HG03045 (cell line): Measurements from ENCODE around the gene AIFM3.

Source experiments
- ATAC-seq: cut with Tn5 transposase; IDR thresholded peaks from one replicate; pipeline ENCODE4 v1.9.1; 2021; ENCODE audit warnings: mild to moderate bottlenecking, moderate library complexity; ENCODE audit not compliant: unreplicated experiment

Gene AIFM3

DNA sequence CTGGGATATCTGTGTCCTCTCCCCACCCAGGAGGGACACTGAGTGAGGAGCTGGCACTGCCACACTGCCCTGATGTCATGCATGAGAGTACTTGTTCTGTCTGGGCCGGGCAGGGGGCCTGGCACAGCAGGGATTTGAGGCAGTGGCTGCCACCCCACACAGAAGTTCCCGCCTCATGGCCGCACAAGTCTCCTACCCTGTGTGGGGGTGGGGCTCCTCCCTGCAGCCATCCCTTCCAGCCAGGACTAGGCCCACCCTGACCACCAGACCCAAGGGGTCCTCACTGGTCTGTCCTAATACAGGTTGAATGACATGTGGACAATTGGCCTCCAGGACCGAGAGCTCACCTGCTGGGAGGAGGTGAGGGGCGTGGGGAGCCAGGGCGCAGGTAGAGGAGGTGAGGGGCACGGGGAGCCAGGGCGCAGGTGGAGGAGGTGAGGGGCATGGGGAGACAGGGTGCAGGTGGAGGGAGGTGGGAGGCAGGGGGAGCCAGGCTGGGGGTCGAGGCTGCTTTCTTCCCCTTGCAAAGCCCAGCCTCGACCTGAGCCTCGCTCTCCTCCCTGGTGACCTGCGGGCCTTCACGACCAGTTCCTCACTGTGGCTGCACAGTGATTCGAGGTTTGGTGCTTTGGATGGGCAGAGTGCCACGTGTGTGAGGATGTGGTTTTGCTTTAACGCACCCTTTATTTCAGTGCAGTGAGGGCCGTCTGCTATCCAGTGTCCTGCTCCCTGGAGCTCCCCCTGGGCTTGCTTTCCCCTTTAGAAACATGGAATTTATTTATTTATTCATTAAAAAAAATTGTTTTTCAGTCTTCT is 22.5 kb downstream of the AIFM3 start:
- no peak for ATAC-seq

DNA sequence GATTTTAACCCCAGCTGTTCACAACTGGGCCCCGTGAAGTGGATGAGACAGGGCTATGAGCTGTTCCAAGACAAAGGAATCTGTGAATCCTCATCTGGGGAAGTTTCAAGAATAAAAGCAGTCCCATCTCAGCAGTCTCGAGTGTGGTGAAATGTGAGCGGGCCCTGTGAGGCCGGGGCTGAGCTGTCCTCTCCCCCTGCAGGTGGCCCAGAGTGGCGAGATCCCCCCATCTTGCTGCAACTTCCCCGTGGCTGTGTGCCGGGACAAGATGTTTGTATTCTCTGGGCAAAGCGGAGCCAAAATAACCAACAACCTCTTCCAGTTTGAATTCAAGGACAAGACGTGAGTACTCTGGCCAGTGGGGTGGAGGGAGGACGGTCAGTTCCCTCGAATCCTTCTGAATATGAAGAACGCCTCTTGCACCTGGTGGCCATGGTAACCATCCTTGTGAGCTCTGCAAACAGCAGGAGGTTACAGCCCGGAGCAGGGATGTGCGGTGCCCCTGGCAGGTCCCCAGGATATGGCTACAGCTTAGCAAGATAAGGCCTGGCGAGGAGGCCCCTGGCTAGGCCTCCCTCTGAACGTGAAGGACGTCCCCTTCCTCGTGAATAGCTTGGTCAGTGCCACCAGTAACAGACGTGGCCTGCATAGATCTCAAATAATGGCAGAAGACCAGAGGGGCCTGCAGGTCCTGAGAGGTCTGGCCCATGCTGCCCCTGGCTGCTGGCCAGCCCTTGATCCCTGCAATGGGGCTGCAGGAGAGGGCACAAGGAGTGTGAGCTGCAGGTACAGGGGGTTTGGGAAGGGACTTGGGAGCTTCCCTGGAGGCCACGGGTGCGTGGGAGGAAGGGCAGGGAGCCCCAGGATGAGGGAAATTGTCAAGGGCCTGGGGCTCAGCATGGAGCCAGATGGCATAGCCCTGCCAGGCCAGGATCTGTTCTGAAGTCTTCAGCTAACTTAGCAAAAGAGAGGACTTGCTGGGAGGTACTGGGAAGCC is 23.4 kb downstream of the AIFM3 start:
- no peak for ATAC-seq

DNA sequence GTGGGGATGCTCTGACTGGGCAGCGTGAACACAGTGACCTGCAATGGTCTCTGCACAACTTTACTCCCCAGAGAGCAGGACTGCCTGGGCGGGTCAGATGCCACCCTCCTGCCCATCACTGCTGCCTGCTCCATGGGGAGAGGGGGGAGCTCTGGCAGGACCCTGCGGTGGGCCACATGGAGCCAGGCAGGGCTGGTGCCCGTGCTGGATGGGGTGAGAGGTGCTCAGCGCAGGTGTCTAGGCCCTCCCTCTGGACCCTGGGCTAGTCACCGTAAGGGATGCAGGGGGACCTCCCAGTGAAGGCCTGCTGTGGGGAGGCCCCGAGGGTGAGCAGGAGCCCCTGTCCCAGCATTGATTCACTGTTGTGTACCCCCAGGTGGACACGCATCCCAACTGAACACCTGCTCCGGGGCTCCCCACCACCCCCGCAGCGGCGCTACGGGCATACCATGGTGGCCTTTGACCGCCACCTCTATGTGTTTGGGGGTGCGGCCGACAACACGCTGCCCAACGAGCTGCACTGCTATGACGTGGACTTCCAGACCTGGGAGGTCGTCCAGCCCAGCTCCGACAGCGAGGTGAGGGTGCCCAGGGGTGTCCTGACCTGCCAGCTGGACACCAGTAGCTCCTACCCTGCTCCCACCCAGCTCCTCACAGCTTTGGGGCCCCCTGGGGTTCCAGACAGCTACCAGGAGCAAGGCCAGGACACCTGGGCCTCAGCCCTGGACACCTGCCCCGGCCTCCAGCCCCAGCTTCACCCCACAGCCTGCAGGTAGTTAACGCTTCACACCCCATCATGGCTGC is 24.4 kb downstream of the AIFM3 start:
- no peak for ATAC-seq

DNA sequence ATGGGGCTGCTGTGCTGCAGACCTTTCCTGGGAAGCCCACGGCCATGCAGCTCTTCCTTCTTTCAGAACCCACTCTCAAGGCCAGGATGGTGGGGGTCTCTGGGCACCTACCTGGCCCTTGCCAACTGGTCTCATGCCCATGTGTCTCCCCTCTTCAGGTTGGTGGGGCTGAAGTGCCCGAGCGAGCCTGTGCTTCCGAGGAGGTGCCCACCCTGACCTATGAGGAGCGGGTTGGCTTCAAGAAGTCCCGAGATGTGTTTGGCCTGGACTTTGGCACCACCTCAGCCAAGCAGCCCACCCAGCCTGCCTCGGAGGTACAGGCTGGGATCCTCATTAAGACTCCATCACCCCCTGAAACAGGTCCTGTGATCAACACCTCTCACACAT is 25.0 kb downstream of the AIFM3 start:
- no peak for ATAC-seq

DNA sequence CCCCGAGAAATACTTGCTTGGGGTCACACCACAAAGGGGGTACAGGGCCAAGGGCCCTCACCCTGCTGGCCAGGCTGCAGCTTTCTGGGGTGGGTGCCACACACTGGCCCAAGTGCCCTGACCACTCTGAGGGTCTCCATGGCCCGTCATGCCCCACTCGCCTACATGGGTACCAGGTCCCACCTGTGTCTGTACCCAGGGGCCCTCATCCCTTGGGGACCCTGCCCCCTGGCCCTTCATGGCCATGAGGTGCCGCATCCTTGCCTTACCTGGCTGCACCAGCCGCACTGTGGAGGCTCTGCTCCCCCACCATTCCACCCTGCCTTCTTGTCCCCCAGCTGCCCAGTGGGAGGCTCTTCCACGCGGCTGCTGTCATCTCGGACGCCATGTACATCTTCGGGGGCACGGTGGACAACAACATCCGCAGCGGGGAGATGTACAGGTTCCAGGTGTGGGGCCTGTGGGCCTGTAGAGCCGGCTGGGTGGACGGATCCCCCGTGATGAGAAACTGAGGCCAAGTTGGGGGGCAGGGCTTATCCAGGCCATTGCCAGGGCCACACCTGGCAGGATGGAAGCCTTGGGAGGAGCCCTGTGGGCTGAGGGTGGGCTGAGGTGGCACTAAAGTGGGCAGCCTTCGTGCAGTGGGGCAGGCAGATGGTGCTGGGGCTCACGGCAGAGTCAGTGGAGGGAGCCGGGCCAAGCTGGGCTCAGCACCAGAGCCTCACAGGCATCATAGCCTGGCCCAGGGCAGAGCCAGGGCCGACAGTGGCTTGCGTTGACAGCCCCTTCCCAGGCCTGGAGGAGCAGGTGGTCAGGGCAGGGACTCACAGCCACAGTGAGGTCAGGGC is 25.6 kb downstream of the AIFM3 start:
- ATAC-seq: no peak

DNA sequence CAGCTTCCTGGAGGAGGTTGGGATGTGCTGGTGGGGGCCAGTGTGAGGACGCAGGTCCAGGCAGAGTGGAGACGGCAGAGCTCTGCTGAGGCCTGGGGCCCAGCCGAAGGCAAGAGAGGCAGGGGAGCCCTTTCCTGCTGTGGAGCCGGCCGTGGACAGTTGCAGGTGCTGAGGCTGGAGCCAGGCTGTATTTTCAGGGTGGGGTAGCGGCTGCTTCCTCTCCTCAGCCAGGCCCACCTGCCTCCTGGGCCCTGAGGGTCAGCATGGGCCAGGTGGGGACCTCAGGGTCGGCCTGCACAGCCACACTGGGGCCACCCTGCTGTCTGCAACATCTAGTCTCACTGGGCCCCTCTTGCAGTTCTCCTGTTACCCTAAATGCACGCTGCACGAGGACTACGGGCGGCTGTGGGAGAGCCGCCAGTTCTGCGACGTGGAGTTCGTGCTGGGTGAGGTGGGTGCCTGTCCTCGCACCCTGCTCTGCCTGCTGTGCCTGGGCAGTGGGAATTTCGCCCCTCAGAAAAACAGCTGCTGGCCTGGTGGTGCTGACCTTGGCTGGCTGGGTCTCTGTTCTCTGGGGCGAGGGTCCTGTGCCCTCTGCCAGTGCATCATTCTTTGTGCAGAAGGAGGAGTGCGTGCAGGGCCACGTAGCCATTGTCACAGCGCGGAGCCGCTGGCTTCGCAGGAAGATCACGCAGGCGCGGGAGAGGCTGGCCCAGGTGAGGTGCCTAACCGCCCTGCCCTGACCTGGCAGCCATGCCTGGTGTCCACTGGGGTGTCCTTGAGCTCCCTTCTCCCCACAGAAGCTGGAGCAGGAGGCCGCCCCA is 26.5 kb downstream of the AIFM3 start:
- no peak for ATAC-seq

DNA sequence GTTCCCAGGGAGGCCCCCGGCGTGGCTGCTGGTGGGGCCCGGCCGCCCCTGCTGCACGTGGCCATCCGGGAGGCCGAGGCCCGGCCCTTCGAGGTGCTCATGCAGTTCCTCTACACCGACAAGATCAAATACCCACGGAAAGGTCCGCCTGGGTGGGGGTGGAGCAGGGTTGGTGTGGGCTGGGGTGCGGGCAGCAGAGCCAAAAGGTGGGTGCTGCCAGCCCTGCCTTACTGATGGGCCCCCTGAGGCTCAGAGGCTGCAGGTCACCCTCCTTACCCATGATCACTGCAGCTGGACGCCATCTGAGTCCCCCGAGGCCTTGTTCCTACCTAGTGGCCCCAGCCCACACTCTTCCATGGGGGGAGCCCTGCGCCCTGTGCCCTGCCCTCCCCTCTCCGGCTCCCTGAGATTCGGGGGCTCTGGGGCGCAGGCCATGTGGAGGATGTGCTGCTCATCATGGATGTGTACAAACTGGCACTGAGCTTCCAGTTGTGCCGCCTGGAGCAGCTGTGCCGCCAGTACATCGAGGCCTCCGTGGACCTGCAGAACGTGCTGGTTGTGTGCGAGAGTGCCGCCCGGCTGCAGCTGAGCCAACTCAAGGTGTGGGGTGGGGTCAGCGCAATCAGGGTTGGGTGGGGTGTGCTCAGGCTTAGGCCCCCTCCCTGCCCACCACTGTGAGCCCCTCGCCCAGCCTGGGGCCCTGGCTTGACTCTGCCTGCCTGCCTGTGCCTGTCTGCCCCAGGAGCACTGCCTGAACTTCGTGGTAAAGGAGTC is 27.3 kb downstream of the AIFM3 start:
- ATAC-seq: no peak

DNA sequence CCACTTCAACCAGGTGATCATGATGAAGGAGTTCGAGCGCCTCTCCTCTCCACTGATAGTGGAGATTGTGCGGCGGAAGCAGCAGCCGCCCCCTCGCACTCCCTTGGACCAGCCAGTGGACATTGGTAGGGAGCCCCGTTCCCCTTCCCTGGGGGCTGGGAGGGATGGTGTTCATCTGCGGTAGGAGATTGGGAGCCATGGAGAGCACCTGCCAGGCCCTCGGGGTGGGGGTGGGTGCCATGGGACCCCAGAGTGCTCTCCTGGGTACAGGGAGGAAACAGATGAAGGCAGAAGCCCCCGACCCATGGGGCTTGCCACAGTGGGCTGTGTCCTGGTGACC is 27.8 kb downstream of the AIFM3 start:
- no peak for ATAC-seq

DNA sequence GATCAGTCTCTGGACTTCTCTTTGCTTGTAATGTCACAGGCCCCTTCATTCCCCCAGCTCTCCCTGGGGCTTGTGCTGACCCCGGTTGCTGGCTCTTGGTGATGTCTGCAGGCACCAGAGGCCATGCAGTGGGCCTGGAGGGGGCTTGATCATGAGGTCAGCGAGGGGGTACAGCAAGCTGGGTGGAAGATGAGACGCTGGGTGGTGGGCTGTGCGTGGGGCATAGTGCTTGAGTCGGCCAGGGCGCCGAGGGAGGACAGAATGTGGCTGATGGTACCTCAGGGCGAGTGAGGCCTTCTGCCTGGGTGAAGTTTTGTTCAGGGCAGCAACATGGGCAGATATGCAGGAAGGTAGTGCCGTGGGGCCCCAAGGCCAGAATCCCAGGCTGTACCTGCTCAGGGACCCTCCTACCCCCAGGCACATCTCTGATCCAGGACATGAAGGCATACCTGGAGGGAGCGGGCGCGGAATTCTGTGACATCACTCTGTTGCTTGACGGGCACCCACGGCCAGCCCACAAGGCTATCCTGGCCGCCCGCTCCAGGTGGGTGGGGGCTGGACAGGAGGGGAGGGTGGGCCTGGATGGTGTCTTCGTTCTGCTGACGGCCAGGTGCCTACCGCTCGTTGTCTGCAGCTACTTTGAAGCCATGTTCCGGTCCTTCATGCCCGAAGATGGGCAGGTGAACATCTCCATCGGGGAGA is 28.4 kb downstream of the AIFM3 start:
- no peak for ATAC-seq

DNA sequence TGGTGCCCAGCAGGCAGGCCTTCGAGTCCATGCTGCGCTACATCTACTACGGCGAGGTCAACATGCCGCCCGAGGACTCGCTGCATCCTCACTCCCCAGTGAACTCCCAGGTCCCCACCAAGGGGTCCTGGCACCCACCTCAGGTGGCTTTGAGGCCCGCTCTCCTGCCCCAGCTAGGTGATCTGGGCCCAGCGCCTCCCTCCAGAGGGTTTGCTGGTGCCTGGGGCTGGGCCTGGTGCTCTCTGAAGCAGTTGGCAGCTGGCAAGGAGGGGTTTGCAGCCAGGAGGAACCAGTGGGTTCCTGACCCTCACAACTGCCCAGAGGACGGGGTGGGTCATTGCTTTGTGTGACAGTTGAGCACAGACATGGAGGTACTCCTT is 29.0 kb downstream of the AIFM3 start:
- ATAC-seq: no peak

DNA sequence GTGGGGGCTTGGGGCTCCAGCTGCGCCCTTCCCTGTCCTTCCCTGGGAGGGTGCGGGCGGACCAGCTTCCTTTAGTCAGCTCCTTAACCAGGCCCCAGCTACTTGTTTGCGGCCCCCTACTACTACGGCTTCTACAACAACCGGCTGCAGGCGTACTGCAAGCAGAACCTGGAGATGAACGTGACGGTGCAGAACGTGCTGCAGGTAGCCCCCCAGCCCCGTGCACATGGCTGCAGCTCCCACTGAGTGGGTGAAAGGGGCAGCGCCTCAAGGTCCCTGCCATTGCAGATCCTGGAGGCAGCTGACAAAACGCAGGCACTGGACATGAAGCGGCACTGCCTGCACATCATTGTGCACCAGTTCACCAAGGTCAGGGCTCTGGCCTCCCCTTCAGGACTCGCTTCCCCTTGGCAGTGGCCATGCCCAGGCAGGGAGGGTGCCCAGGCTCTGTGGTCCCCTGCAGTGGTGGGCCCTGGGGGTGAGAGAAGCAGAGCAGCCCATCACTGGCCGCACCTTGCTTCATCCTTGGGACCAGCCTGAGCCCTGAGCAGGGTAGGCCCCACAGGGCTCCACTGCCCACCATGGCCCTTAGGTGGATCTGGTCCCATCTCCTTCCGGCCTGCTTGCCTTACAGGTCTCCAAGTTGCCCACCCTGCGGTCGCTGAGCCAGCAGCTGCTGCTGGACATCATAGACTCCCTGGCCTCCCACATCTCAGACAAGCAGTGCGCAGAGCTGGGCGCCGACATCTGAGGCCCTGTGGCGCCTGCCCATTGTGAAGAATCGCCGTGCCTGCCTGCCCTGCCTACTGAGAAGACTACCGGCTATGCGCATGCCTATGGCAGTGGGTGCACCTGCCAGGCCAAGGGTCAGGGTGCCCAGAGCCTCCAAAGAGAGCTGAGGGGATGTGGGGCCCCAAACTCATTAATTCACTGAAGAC is 29.8 kb downstream of the AIFM3 start:
- ATAC-seq: no peak

DNA sequence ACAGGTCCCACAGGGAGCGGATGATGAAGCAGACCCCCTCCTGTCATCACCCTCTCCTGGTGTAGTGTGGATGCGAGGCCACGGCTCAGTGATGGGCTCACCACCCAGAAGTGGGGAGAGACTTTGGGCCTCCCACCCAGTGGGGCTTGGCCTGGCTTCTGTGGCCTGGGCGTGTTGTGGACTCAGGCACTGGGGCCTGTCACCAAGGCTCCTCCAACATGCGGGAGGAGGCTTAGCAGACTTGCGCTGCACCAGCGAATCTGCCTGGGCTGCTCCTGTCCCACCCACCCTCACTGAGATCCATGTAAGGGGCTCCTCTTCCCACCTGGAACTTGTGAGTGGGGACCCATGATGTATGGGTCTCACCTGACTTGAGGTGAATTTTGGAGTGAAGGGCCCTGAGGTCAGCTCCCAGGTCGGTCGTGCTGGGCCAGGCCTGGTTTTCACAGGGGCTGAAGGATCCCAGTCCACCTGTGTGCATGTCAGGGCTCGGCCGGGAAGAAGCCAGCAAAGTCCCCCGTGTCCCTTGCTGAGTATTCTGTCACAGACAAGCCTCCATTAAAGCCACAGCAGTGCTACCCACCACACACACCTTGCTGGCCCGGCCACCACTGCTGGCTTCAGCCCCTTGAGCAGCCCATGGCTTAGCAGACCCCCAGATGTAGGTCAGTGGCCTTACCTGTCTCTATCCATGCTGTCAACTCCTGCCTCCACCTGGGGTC is 30.6 kb downstream of the AIFM3 start:
- ATAC-seq: no peak

DNA sequence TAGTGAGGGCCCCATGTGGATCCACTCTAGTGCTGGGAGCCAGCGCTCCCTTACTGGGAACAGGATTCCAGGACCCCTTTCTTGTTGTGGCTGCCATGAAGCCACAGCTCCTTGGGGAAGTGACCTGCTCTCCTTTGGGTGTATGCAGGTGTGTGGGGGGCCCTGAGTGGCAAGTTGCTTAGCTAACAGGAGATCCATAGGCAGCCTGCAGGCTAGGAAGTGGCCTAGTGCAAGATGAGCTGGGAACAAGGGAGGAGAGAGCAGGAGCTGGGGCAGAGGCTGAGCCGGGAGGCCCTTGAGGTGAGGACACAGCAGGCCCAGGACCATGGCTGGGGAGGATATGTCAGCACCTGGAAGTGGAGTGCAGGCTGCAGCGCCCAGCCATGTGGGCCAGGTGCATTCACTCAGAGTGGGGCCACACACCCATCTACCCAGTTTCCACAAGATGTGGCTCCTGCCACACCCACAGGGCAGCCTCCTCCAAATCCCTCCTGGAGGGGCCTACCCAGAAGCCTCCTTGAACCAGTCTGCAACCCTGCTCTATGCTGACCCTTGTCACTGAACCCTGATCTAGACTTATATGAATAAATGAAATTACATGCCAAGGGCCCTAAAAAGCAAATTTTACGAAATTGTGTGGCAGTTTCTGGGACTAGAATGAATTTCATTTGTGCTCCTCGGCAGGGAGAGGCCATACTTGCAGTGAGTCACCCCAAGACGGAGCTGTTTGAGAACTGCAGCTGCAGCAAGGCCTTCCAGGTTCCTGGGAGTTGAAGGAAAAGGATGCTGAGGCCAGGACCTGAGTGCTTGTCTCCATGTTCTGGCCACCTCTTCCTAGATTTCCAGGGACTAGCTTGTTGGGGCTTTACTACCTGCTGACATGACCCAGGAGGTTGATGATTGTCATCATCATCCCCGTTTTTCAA is 31.6 kb downstream of the AIFM3 start:
- ATAC-seq: no peak

DNA sequence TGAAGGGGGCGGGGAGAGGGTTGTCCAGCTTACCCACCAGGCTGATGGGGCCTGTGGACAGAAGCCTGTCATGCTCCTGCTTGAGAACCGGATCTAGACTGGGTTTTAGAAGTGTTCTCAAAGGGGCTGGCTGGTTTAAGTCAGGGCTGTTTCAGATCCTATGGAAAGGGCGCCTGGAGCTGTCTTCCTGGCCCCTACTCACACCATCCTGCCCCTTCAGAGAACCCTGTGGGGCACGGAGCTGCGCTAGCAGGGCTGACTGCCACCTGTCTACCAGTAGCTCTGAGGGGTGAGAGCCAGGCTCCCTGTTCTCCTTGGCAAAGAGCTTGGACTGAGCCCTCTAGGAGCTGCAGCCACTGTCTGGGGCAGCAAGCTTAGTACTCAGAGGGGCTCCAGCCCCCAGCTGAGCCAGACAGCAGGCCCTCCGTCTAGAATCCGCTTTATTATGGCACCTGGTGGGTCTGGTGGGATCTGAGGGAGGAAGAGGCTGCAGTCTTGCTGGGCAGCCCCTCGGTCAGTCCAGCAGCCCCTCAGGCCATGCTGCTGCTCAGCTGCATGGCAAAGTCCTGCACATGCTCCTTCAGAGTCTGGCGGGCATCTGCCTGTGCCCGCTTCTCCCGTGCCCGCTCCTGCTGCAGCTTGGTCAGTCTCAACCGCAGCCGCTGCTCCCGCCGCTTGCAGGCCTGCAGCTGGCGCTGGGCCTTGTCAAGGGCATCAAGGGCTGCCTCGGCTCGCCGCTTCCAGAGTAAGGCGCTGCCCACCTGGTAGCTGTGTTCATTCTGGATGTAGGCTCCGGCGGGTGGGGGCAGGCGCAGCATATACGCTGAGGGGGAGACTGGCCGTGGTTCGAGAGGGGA is 32.5 kb downstream of the AIFM3 start:
- no peak for ATAC-seq
